Measurements from ENCODE around the gene ZNF385B.

The ZNF385B gene

GRCh38 chr2:179613299-179613651, 248.1 kb downstream of the ZNF385B start:
- peaks cover 6% of the 10 kb centered on the region for H3K9me3 Mint-ChIP-seq
- H3K27me3 Mint-ChIP-seq (ENCODE audit: low read depth): no peaks in the 10 kb centered on the region
- H3K4me3 Mint-ChIP-seq: no peak overlapping the region
- peaks cover 30% of the 10 kb centered on the region for H3K4me1 Mint-ChIP-seq
- peak overlapping the region in 1 of 3 experiments; percentile 64 for H3K27ac Mint-ChIP-seq
- H3K36me3 Mint-ChIP-seq (ENCODE audit: low read depth): no peaks in the 10 kb centered on the region
- TF ChIP-seq, protein P1, sequence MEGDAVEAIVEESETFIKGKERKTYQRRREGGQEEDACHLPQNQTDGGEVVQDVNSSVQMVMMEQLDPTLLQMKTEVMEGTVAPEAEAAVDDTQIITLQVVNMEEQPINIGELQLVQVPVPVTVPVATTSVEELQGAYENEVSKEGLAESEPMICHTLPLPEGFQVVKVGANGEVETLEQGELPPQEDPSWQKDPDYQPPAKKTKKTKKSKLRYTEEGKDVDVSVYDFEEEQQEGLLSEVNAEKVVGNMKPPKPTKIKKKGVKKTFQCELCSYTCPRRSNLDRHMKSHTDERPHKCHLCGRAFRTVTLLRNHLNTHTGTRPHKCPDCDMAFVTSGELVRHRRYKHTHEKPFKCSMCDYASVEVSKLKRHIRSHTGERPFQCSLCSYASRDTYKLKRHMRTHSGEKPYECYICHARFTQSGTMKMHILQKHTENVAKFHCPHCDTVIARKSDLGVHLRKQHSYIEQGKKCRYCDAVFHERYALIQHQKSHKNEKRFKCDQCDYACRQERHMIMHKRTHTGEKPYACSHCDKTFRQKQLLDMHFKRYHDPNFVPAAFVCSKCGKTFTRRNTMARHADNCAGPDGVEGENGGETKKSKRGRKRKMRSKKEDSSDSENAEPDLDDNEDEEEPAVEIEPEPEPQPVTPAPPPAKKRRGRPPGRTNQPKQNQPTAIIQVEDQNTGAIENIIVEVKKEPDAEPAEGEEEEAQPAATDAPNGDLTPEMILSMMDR (IDR thresholded peaks at IDR 0.05; ENCODE audit: unreplicated experiment in 3 of 3): no peak

- TF ChIP-seq, protein P1 (IDR thresholded peaks at IDR 0.05; ENCODE audit: unreplicated experiment in 3 of 3): no peak
- Mint-ChIP-seq H3K4me3 (no peak overlapping the region), H3K9me3 (peaks cover 6% of the 10 kb centered on the region), H3K36me3 (ENCODE audit: low read depth) (no peaks in the 10 kb centered on the region), H3K27me3 (ENCODE audit: low read depth) (no peaks in the 10 kb centered on the region), H3K27ac (peak overlapping the region in 2 of 3 experiments; percentile 38 to 64), H3K4me1 (peaks cover 33% of the 10 kb centered on the region)
These were observed 248.7 kb downstream of the ZNF385B start for GRCh38 chr2:179612591-179613298.

- peaks cover 6% of the 10 kb centered on the region for H3K9me3 Mint-ChIP-seq
- peak overlapping the region in 2 of 3 experiments; percentile 38 to 64 for H3K27ac Mint-ChIP-seq
- no peak overlapping the region for H3K4me3 Mint-ChIP-seq
- TF ChIP-seq, protein P1 (IDR thresholded peaks at IDR 0.05; ENCODE audit: unreplicated experiment in 3 of 3): no peak
- H3K36me3 Mint-ChIP-seq (ENCODE audit: low read depth): no peaks in the 10 kb centered on the region
- H3K27me3 Mint-ChIP-seq (ENCODE audit: low read depth): no peaks in the 10 kb centered on the region
- H3K4me1 Mint-ChIP-seq: peaks cover 31% of the 10 kb centered on the region
These were observed 249.3 kb downstream of the ZNF385B start for GRCh38 chr2:179612108-179612507.

DNA sequence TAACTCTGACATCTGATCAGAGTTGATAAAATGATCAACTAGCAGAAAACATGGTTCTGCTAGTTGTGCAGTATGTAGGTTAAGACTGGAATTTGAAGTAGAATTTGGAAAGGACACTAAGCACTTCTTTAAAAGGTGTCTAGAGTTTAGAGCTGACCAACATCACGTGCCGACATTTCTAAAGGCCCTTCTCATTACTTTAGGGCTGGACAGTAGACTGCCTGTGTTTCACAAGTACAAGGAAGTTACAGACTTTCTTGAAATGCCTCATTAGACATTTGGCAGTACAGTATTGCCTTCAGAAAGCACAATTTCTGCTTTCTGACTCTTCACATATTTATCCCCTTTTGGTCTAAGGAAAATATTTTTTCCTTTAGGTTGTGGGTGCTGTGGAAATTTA, 255.3 kb downstream of the ZNF385B start:
- Mint-ChIP-seq H3K27me3 (ENCODE audit: low read depth) (no peaks in the 10 kb centered on the region), H3K4me3 (no peak overlapping the region), H3K27ac (peak overlapping the region in 2 of 3 experiments; percentile 20 to 68), H3K9me3 (no peaks in the 10 kb centered on the region), H3K4me1 (peaks cover 29% of the 10 kb centered on the region), H3K36me3 (ENCODE audit: low read depth) (no peaks in the 10 kb centered on the region)
- TF ChIP-seq, protein P1 (IDR thresholded peaks at IDR 0.05; ENCODE audit: unreplicated experiment in 3 of 3): no peak

GRCh38 chr2:179605341-179605740, 256.1 kb downstream of the ZNF385B start:
- Mint-ChIP-seq H3K36me3 (ENCODE audit: low read depth) (no peaks in the 10 kb centered on the region), H3K4me1 (peaks cover 29% of the 10 kb centered on the region), H3K27ac (peak overlapping the region in 2 of 3 experiments; percentile 50 to 68), H3K4me3 (no peak overlapping the region), H3K27me3 (ENCODE audit: low read depth) (no peaks in the 10 kb centered on the region), H3K9me3 (no peaks in the 10 kb centered on the region)
- TF ChIP-seq, protein P1 (IDR thresholded peaks at IDR 0.05; ENCODE audit: unreplicated experiment in 3 of 3): no peak

DNA sequence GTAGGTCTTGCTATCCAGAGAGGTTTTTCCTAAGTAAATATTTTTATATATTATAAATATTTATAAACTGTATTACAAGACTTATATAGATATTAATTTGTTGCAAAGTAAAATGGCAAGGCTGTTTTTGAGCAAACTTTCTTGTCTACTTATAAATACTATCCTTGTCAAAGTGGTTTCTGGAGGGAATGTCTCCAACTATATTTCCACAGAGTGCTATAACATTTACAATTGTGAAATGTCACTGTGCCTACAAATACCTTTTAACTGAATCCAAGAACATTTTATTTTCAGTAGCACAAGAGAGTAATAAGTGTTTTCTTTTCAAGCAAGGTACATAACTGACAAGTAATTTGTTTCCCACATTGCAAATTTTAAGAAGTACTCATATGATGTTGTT, 256.8 kb downstream of the ZNF385B start:
- Mint-ChIP-seq H3K27me3 (ENCODE audit: low read depth) (no peaks in the 10 kb centered on the region), H3K4me3 (no peak overlapping the region), H3K9me3 (no peaks in the 10 kb centered on the region), H3K4me1 (peaks cover 29% of the 10 kb centered on the region), H3K36me3 (ENCODE audit: low read depth) (no peaks in the 10 kb centered on the region), H3K27ac (no peak overlapping the region)
- TF ChIP-seq, protein P1 (IDR thresholded peaks at IDR 0.05; ENCODE audit: unreplicated experiment in 3 of 3): no peak
